Stimulated activated naive CD8-positive, alpha-beta T cell treated with anti-CD3 and anti-CD28 coated beads, Interleukin-15, Interleukin-2, amounts not matched to agents 100 U/mL and 50 U/mL, for 24 hours (primary cell): ENCODE data around the gene TAPBPL.
A peak's percentile ranks its signal among the peaks of the same experiment; 100 is the strongest.
"Not testable (repeated sequence)": the region's sequence is repeated elsewhere in the genome, so short reads cannot be mapped to it uniquely, and the experiment has no call there.

Source experiments
- ATAC-seq: fragments of 150-1000 bp; cut with Tn5 transposase; one replicate; pipeline ENCODE4 v1.10.0; 2021
- DNase-seq: peaks from one replicate; pipeline ENCODE4 v3.0.0; 2021

TAPBPL gene

DNA sequence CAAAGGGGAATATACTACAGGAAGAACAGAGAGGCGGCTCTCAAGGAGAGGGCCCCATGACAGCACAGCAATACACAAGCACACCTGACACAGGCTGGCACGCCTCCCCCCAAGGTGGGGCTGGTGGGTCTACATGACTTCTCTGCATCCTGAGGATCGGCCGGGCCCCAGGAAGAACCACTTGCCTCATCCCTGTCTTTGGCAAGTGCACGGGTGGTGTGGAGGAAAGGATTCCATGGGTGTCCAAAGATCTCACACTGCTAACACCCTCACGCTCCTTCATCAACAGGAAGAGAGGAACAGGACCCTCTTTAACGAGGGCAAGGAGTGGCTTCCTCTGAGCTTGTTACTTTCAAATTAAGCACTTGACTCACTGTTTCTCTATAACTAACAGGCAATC is 11.4 kb downstream of the TAPBPL start:
- ATAC-seq (no peak), DNase-seq (no peak)

DNA sequence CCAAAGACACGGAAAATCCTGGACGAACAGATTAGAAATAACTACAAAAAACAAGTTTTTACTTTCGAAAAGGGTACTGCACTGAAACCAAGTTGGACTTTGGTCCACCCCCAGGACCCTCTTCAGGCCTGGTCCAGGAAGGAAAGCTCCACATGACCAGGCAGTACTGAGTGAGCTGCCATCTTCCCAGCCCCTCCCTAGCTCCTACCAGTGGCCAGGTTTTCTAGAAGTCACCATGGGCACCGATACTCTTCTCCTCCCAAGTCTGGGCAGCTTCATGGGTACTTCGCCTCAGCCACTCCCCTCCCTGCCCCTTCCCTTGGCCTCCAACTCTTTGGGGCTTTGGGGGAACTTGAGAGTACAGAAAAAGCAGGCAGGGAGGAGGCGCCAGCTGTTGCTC is 12.0 kb downstream of the TAPBPL start:
- ATAC-seq (no peak), DNase-seq (no peak)

DNA sequence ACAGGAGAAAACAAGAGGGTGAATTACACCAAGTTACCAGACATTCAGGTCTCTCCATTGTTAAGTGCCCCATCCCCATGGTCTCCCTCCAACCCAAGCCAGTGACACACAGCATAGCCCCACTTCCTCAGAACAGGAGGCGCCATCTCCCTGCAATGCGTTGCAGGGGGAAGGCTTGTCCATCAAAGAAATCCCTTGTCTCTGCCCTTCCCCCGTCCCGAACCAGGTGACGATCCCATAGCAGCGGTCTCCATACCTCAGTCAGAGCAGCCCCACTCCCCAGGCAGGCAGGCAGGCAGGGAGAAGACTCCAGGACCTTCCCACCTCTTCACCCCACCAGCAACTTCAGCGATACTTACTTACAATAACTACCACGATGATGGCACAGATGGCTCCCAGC is 12.7 kb downstream of the TAPBPL start:
- ATAC-seq = no peak

DNA sequence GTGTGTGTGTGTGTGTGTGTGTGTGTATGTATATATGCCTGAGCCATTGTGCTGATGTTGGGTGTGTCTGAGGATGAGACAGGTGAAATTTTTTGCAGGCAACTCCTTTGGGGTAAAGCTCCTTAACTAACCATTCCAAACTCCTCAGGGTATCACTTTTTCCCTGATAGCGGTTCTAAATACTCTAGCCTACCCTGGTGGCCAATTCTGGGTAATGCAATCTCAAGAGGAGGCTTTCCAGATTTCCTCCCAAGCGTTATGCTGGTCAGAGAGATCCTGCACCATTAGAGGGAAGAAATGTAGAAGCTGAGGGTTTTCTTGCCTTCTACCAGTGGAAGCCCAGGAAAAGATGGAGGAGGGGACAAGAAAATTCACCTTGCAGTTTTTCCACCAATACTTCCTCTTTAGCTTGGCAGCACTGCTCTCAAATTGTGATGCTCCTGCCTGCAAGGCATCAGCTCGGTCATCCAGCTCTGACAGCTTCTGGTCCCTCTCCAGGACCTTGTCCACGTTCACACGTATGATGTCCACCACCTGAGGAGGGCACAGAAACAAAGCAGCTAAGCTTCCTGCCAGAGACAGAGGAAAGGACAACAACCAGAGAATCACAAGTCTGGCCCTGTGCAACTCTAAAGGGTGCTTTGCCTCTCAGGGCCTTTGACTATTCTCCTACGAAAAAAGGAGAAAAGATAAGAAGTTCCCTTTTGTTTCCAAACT is 13.8 kb downstream of the TAPBPL start:
- DNase-seq = peak; percentile 59
- no peak for ATAC-seq

More for the DNA sequence above, 12.7 kb downstream of the TAPBPL start:
- no peak for DNase-seq

DNA sequence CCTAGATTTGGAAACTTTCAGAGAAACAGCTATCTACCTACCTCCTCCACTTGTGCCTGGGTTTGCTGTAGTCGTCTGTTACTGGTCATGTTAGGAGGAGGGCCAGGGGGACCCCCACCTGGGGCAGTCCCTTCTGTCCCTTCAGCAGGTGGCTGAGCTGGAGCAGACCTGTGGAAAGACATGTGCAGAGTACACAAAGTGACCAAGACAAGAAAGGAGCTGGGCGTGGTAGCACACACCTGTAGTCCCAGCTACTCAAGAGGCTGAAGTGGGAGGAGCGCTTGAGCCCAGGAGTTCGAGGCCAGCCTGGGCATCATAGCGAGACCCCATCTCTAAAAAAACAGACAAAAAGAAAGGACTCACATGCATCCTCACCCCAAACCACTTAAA is 14.3 kb downstream of the TAPBPL start:
- DNase-seq (no peak), ATAC-seq (no peak)

DNA sequence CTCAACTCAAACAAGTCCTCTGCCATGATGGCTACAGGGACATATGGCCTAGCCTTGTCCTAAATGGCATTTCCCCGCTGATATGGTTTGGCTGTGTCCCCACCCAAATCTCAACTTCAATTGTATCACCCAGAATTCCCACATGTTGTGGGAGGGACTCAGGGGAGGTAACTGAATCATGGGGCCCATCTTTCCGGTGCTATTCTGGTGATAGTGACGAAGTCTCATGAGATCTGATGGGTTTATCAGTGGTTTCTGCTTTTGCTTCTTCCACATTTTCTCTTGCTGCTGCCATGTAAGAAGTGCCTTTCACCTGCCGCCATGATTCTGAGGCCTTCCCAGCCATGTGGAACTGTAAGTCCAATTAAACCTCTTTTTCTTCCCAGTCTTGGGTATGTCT is 14.9 kb downstream of the TAPBPL start:
- DNase-seq, ATAC-seq: not testable (repeated sequence)

DNA sequence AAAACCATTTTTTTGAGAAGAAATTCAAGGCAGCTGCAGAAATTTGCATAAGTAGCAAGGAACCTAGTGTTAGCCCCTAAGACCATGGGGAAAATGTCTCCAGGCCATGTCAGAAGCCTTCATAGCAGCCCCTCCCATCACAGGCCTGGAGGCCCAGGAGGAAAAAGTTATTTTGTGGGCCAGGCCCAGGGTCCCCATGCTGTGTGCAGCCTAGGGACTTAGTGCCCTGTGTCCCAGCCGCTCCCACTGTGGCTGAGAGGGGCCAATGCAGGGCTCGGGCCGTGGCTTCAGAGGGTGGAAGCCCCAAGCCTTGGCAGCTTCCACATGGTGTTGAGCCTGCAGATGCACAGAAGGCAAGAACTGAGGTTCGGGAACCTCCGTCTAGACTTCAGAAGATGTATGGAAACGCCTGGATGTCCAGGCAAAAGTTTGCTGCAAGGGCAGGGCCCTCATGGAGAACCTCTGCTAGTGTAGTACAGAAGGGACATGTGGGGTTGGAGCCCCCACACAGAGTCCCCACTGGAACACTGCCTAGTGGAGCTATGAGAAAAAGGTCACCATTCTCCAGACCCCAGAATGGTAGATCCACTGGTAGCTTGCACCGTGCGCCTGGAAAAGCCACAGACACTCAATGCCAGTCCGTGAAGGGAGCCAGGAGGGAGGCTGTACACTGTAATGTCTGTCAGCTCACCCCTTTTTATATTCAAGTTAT is 15.9 kb downstream of the TAPBPL start:
- not testable (repeated sequence) for DNase-seq, ATAC-seq

DNA sequence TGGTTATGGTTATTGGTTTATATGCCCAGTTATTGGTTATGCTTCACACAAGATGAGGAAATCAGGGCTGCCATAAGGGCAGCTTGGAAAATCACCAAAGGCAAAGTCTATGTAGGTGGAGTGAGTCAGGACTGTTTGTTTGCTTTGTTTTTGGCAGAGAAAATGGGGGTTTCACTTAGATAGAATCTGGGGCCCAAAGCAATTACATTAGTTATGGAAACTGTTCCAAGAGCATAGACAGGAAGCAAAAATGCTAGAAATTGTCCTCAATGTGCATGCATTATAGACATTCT is 16.4 kb downstream of the TAPBPL start:
- ATAC-seq (no peak), DNase-seq (no peak)

DNA sequence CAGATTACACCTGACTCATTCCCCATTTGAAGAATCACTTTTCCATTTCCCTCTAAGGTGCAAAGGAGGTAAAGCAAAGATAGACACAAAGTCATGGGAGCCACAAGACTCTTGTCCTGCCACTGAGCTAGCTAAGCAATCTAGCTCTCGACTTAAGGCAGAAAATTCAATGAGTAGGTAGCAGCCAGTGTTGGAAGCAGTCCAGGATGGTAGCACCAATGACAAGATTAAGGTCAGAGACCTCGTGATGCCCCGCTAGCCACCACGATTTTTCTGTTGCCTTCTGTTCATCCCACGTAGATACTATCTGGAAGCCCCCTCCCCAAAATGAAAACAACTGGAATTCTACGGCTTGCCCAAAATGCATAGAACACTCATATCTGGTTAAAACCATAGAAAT is 17.2 kb downstream of the TAPBPL start:
- ATAC-seq = no peak
- DNase-seq = no peak

DNA sequence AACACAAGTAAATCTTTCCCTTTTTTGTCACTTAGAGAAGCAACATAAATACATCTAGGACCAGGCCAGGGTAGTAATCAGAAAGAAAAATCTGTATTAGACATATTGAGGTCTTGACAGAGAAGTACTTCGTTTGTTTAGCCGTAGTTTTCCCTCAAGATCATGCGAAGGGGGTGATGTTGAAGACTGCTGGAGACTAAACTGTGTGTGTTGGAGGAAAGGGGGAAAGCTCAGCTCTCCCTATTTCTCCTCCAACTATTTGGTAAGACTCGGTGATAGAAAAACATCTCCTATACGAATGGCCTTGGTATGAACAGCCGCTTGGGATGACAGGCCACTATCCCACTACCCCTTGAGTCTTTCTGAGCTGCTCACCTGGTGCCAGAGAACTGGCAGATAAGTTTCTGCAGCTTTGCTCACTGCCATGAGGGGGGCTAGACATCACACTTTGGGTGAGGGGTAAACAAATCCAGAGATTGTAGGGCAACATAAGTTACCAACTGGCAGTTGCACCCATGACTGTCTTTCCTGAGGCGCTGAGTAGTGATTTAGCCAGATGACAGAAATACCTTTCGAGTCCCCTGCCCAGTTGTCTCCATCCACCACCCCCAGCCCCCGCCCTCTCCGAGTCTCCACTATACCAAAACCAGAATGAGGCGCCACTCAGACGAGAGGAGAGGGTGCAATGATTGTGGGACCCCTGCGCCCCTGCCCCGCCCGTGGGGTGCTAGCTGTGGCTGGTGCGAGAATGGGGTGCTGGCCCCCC is 17.9 kb downstream of the TAPBPL start:
- ATAC-seq (no peak), DNase-seq (no peak)

DNA sequence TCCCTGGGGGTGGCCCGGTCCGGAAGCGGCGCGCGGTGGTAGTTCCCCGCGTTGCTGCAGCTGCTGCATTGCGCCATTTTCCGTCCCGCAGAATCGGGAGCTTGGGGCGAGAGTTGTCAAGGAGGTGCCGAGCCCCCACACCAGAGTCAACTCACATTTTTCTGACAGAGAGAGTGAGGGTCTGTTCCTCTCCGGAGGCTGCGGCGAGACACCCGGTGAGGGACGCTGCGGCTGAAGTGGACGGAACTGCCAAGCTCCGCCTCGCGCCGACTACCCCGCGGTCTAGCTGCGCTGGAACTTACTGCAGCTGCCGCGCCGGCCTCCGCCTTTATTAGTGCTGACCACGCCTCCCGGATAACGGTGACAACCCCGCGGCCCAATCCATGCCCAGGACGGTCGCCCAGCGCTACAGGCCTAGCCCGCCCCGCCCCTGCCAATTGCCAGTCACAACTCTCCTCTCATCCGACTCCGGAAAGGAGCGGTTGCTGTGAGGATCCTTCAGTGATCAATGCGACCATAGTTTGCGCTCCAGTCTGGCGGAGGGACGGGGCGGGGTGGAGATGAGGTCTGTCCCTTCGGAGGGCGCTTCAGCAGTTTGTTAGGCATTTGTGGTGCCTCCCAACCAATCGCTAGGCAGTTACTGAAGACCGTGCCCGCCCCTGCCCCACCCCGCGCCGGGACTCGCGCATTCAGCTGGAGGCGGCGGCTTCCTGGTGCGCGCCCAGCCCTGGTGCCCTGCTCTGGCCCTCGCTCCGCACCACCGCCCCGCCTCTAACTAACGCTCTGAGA is 18.7 kb downstream of the TAPBPL start, which contains the start of gene VAMP1:
VAMP1 (minus strand) TSS at position 303 of the 789 bp plus-strand sequence; CDS start at position 157, 146 bp downstream.
- DNase-seq (peak; percentile 99), ATAC-seq (peak; percentile 94)

DNA sequence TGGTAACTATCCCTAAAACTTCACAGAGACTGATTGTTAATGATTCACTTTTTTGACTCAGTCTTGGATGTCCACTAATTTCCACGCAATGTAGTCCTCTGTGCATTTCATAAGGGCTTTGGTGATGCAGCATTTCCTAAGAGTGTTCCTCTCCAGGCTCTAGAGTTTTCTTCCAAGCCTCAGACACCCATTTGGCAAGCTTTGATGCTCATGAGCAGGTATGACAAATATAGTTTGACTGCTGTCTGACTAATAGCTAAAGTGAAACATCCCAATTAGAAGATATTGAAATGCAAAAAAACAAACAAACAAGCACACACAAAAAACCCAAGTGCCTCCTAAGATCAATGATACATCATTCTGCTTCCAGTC is 20.1 kb downstream of the TAPBPL start:
- ATAC-seq = no peak
- no peak for DNase-seq

DNA sequence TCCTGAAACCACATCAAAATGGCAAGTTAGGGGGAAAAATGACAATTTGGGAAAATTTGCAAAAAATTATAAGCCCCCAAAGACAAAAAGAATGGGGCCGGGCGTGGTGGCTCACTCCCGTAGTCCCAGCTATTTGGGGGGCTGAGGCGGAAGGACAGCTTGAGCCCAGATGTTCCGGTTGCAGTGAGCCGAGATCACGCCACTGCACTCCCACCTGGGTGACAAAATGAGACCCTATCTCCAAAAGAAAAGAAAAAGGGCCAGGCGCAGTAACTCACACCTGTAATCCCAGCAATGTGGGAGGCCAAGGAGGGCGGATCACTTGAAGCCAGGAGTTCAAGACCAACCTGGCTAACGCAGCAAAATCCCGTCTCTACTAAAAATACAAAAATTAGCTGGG is 20.6 kb downstream of the TAPBPL start:
- ATAC-seq (no peak), DNase-seq (no peak)

DNA sequence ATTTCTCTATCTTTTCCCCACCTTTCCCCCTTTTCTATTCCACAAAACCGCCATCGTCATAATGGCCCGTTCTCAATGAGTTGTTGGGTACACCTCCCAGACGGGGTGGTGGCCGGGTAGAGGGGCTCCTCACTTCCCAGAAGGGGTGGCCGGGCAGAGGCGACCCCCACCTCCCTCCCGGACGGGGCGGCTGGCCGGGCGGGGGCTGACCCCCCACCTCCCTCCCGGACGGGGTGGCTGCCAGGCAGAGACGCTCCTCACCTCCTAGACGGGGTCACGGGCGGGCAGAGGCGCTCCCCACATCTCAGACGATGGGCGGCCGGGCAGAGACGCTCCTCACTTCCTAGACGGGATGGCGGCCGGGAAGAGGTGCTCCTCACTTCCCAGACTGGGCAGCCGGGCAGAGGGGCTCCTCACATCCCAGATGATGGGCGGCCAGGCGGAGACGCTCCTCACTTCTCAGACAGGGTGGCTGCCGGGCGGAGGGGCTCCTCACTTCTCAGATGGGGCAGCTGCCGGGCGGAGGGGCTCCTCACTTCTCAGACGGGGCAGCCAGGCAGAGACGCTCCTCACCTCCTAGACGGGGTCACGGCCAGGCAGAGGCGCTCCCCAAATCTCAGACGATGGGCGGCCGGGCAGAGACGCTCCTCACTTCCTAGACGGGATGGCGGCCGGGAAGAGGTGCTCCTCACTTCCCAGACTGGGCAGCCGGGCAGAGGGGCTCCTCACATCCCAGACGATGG is 23.6 kb downstream of the TAPBPL start:
- not testable (repeated sequence) for DNase-seq, ATAC-seq

DNA sequence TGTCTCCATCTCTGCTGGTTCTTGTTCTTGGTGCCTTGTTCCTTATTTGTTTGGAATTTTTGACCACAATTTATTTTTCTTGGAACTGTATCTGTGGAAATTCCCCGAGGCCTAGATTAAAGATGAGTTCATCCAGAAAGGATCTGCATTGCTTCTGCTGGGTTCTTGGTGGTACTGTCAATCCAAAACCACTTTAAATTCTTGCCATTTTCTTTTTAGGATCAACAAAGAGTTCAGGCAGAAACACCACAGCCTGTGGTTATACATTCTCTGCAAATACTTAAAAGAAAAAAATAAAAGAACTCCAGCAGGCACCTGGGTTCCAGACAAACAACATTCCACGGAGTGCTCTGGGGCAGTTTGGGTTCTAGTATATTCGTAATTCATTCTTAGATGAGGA is 24.6 kb downstream of the TAPBPL start:
- ATAC-seq (no peak), DNase-seq (no peak)

DNA sequence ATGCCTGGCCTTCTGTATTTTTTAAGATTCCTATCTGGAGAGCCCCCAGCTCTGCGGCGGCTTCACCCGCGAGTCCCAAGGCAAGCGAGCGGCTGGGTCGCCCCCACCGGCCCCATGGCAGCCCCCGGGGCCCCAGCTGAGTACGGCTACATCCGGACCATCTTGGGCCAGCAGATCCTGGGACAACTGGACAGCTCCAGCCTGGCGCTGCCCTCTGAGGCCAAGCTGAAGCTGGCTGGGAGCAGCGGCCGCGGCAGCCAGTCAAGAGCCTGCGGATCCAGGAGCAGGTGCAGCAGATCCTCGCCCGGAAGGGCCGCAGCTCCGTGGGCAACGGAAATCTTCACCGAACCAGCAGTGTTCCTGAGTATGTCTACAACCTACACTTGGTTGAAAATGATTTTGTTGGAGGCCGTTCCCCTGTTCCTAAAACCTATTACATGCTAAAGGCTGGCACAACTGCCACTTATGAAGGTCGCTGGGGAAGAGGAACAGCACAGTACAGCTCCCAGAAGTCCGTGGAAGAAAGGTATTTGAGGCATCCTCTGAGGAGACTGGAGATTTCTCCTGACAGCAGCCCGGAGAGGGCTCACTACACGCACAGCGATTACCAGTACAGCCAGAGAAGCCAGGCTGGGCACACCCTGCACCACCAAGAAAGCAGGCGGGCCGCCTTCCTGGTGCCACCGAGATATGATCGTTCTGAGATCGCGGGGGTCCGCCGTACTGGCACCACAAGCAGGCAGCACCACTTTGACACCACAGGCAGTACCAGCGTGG is 25.9 kb downstream of the TAPBPL start:
- DNase-seq, ATAC-seq: not testable (repeated sequence)

DNA sequence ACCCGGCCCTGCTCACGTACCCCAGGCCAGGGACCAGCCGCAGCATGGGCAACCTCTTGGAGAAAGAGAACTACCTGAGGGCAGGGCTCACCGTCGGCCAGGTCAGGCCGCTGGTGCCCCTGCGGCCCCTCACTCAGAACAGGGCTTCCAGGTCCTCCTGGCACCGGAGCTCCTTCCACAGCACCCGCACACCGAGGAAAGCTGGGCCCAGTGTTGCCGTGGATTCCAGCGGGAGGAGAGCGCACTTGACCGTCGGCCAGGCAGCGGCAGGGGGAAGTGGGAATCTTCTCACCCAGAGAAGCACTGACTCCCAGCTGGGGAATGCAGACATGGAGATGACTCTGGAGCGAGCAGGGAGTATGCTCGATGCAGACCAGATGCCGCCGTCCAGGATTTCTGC is 26.6 kb downstream of the TAPBPL start:
- DNase-seq = no peak
- no peak for ATAC-seq

DNA sequence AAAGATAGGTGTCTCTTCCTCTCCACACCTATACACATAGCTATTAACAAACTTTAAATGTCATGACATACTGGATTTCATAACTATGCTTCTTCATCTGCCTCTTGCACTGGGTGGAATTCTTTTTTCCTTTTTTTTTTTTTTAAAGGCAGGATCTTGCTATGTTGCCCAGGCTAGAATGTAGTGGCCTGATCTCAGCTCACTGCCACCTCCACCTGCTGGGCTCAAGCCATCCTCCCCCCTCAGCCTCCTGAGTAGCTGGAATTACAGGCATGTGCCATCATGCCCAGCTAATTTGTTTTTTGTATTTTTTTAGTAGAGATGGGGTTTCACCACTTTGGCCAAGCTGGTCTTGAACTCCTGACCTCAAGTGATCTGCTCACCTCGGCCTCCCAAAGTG is 36.4 kb downstream of the TAPBPL start:
- ATAC-seq (no peak), DNase-seq (no peak)

DNA sequence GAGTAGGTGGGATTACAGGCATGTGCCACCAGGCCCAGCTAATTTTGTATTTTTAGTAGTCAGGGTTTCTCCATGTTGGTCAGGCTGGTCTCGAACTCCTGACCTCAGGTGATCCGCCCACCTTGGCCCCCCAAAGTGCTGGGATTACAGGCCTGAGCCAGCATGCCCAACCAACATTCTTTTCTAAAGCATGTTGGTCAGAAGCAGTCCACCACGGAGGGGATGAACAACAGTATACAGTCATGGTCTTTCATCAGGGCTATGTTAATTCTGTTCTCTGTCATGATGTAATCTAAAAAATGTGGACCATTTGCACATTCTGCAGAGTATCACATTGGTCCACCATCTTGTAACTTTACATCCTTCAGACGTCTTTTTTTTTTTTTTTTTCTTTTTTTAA is 37.6 kb downstream of the TAPBPL start:
- ATAC-seq = no peak
- no peak for DNase-seq

DNA sequence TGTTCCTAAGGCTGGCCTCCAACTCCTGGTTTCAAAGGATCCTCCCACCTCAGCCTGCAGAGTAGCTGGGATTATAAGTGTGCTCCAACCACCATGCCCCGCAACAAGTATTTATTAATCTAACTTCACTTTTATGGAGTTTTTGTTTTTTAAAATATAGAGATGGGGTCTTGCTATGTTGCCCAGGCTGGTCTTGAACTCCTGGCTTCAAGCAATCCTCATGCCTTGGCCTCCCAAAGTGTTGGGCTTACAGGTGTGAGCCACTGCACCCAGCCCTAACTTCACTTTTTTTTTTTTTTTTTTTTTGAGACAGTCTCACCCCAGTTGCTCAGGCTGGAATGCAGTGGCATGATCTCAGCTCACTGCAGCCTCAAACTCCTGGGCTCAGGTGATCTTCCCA is 38.8 kb downstream of the TAPBPL start:
- not testable (repeated sequence) for ATAC-seq, DNase-seq
